ENCODE results near the gene ABCC2.
"Not testable (repeated sequence)": the region's sequence is repeated elsewhere in the genome, so short reads cannot be mapped to it uniquely, and the experiment has no call there.

The ABCC2 gene

DNA sequence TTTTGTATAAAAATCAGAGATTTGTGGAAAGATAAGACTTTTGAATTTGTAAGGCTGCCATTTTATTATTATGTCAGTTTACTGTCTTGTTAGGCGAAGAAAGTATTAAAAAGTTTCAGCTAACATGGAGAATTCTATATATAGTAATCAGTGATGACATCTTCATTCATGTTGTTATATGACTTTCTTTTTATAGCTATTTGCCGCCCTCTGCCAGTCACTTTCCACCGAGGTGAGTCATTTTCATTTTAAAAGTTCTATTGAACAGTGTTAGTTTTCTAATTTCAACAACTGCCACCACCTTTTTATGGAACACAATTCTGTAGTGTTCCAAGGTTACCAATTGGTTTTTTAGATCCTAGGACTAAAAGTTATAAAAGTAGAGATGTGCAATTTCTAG is 38.6 kb upstream of the ABCC2 start:
- no peak for DNase-seq (ENCODE audit: low spot score)

DNA sequence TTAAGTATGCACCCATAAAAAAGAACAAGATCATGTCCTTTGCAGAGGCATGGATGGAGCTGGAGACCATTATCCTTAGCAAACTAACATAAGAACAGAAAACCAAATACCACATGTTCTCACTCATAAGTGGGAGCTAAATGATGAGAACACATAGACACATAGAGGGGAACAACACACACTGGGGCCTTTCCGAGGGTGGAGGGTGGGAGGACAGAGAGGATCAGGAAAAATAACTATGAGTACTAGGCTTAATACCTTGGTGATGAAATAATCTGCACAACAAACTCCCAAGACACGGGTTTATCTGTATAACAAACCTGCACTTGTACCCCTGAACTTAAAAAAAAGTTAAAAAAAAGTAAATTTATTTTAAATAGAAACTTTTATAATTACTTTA is 36.3 kb upstream of the ABCC2 start:
- DNase-seq (ENCODE audit: low spot score); in situ Hi-C loops (cut with MboI; ENCODE audit: low pct_unique_long_range_greater_than_20kb, low sequenced_read_pairs, unreplicated experiment): not testable (repeated sequence)

More for the DNA sequence above, 38.6 kb upstream of the ABCC2 start:
- TF ChIP-seq, protein P1, sequence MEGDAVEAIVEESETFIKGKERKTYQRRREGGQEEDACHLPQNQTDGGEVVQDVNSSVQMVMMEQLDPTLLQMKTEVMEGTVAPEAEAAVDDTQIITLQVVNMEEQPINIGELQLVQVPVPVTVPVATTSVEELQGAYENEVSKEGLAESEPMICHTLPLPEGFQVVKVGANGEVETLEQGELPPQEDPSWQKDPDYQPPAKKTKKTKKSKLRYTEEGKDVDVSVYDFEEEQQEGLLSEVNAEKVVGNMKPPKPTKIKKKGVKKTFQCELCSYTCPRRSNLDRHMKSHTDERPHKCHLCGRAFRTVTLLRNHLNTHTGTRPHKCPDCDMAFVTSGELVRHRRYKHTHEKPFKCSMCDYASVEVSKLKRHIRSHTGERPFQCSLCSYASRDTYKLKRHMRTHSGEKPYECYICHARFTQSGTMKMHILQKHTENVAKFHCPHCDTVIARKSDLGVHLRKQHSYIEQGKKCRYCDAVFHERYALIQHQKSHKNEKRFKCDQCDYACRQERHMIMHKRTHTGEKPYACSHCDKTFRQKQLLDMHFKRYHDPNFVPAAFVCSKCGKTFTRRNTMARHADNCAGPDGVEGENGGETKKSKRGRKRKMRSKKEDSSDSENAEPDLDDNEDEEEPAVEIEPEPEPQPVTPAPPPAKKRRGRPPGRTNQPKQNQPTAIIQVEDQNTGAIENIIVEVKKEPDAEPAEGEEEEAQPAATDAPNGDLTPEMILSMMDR (IDR thresholded peaks at IDR 0.05; ENCODE audit: extremely low read depth, insufficient read depth, missing control alignments) = no peak
- in situ Hi-C loops (cut with MboI; ENCODE audit: low pct_unique_long_range_greater_than_20kb, low sequenced_read_pairs, unreplicated experiment) = no loop called here

DNA sequence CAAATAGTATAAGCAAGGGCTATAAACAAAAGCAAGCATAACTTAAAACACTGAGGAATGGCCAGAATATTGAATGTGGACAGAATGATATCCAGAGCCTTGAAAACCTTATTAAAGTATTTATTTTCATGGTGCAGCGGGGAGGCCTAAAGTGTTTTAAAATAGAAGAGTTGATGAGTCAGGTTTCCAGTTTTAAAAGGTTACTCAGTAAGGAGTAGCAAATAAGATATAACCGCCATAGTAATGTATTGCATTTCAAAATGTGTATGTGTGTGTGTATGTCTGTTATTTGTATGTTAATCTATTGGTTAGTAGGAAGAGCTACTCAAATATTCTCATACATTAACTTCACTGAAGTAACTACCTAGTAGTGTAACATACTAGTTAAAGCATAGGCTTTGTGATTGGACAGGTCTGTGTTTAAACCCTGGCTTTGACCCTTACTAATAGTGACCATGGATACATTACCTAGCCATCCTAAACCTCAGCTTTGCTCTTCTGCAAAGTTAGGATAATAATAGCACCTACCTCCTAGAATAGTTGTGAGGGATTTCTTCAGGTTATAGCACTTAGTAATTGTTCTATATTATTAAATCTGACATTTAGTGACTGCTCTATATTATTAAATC is 33.5 kb upstream of the ABCC2 start:
- TF ChIP-seq, protein P1 (IDR thresholded peaks at IDR 0.05; ENCODE audit: extremely low read depth, insufficient read depth, missing control alignments) = no peak
- in situ Hi-C loops (cut with MboI; ENCODE audit: low pct_unique_long_range_greater_than_20kb, low sequenced_read_pairs, unreplicated experiment) = no loop called here
- DNase-seq (ENCODE audit: low spot score) = no peak

DNA sequence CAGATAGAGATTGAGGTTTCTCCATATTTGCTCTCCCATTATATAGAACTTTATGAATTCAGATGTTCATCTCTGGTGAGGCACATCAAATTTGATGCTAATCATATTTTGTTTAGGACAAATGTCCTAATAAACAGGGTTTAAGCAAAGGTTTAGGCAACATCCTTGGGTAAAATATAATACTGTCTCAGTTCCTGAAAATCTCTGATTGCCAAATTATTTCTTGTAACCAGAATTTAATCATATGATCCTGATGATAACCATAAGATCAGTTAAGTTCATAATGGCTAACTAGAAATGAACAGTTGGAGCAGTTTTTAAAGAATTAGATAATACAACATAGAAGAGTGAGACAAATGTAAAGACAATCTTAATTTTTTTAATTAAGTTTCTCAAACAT is 31.8 kb upstream of the ABCC2 start:
- DNase-seq (ENCODE audit: low spot score) = no peak
- TF ChIP-seq, protein P1 (IDR thresholded peaks at IDR 0.05; ENCODE audit: extremely low read depth, insufficient read depth, missing control alignments) = no peak
- in situ Hi-C loops (cut with MboI; ENCODE audit: low pct_unique_long_range_greater_than_20kb, low sequenced_read_pairs, unreplicated experiment) = no loop called here

DNA sequence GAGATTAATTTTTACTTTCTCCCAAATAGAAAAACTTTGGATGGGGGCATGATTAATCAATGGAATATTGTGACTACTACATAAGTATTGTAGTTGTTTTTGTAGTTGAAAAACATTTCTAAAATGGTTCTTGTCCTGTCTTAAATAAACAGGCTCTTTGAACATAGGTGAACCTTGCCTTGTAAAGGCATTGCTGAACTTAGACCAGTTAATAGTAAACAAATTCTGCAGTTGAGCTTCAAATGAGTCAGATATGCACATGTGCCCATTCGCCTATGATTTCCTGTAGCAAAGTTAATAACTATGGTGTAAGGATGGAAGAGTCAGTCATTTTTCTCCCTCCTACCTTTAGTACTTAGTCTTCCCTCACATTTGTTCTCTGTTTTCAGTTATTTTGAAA is 27.8 kb upstream of the ABCC2 start:
- DNase-seq (ENCODE audit: low spot score) = no peak
- in situ Hi-C loops (cut with MboI; ENCODE audit: low pct_unique_long_range_greater_than_20kb, low sequenced_read_pairs, unreplicated experiment) = no loop called here
- TF ChIP-seq, protein P1 (IDR thresholded peaks at IDR 0.05; ENCODE audit: extremely low read depth, insufficient read depth, missing control alignments) = no peak

DNA sequence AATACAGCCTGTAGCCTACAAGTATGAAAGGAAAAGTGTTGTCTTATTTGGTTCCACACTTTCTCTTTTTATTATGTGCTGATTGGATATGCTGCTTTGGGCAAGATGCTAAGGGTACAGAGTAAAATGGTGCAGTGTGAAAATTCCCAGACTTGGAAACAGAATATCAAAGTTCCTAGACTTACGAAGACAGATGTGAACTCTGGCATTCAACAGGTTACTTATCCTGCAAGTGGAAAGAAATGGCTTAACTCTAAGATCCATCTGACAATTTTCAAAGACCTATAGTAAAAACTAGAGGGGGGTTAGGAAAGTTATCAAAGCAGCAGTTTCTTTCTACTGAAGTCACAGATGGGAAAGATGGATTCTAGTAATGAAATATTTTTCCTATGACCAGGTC is 26.3 kb upstream of the ABCC2 start:
- in situ Hi-C loops (cut with MboI; ENCODE audit: low pct_unique_long_range_greater_than_20kb, low sequenced_read_pairs, unreplicated experiment) = no loop called here
- DNase-seq (ENCODE audit: low spot score) = no peak
- TF ChIP-seq, protein P1 (IDR thresholded peaks at IDR 0.05; ENCODE audit: extremely low read depth, insufficient read depth, missing control alignments) = no peak

DNA sequence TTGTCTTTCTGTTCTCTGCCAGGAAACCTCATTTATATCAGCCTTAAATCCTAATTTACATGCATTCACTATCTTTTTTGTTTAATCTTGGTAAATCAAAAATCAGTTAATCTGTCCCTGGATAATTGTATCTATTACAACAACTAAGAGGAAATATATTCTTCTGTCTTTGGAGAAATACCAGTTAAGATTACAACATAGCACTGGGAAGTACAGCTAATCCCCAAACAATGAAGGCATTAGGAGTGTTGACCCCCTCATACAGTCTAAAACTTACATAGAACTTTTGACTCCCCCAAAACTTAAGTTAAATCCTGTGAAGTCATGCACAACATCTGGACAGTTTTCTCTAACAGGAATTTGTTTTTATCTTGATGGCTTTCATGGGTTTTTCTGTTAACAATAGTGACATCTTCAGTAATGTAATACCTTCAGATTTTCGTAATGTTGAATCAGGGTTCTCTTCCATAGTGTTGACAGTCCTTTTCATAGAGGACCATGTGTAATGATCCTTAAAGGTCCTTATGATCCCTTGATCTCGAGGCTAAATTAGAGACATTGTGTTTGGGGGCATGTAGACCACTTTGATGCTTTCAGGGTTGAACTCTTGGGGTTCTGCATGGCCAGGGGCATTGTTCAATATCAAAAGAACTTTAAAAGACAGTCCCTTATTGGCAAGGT is 24.1 kb upstream of the ABCC2 start:
- TF ChIP-seq, protein P1 (IDR thresholded peaks at IDR 0.05; ENCODE audit: extremely low read depth, insufficient read depth, missing control alignments) = no peak
- DNase-seq (ENCODE audit: low spot score) = no peak
- in situ Hi-C loops (cut with MboI; ENCODE audit: low pct_unique_long_range_greater_than_20kb, low sequenced_read_pairs, unreplicated experiment) = no loop called here

All from GM13977 (cell line).